H1 (cell line): ENCODE data around the gene GSTO2. TPM values are rescaled to one million over a fixed set of nuclear protein-coding genes. Genes with fewer than 3 reads are reported as not detected.

Experiments used
- CHD1 ChIP-seq: IDR thresholded peaks from 2 replicates; pipeline ENCODE4 v1.6.1; 2012; ENCODE audit warnings: low read depth, low read length, improper control_type of control experiment
- EZH2 ChIP-seq: fragments of 200-600 bp; sonication (generic); IDR thresholded peaks from 2 replicates; pipeline ENCODE4 v1.7.1; 2012; ENCODE audit warnings: low read depth, mild to moderate bottlenecking, moderate library complexity, low read length, inconsistent platforms; ENCODE audit not compliant: severe bottlenecking
- GTF2F1 ChIP-seq: IDR thresholded peaks from 2 replicates; pipeline ENCODE4 v1.6.1; 2012; ENCODE audit warnings: low read depth, low read length, improper control_type of control experiment, borderline replicate concordance
- JUND ChIP-seq: IDR thresholded peaks from 2 replicates; pipeline ENCODE4 v1.6.1; 2011; ENCODE audit warnings: mild to moderate bottlenecking, improper control_type of control experiment, low read length
- NRF1 ChIP-seq: IDR thresholded peaks from 2 replicates; pipeline ENCODE4 v1.6.1; 2011; ENCODE audit warnings: mild to moderate bottlenecking, low read depth, low read length, improper control_type of control experiment
- RXRA ChIP-seq: IDR thresholded peaks from 2 replicates; pipeline ENCODE4 v1.6.1; 2011; ENCODE audit warnings: low read depth, mild to moderate bottlenecking, low read length, moderate library complexity; ENCODE audit not compliant: insufficient read depth
- SAP30 ChIP-seq: fragments of 300-600 bp; sonication (generic); IDR thresholded peaks from 2 replicates; pipeline ENCODE4 v1.7.1; 2012; ENCODE audit warnings: low read length, moderate library complexity, mild to moderate bottlenecking, inconsistent platforms; ENCODE audit not compliant: insufficient read depth, insufficient replicate concordance
- SIN3A ChIP-seq, 2 experiments: IDR thresholded peaks in 1 of 2; conservative IDR thresholded peaks in 1 of 2; 2 replicates each; pipeline ENCODE4 v1.6.1; 2011 to 2012; ENCODE audit warnings: low read length in 2 of 2, improper control_type of control experiment in 1 of 2, low read depth in 1 of 2, mild to moderate bottlenecking in 1 of 2
- TEAD4 ChIP-seq: IDR thresholded peaks from 2 replicates; pipeline ENCODE4 v1.6.1; 2012; ENCODE audit warnings: low read depth, low read length, inconsistent platforms, mixed read lengths
- polyA plus RNA-seq, 7 experiments: library from polyadenylated mRNA; depleted of rRNA in 3 of 7; stranded (reverse) in 5 of 7; unstranded in 2 of 7; fragments of >200 nt in 5 of 7; fragments of 200-250 nt in 2 of 7; gene quantifications; 1 replicate in 5 of 7; 2 replicates in 1 of 7; 4 replicates in 1 of 7; pipeline versions ENCODE4 v1.2.1 to v1.2.3, GENCODE V29; 2011 to 2013; ENCODE audit warnings: missing spikeins in 2 of 7, mixed read lengths in 2 of 7
- total RNA-seq: library from RNA; stranded (reverse); fragmentation: NEBNext Ultra II Directional; extraction: Animal tissue kit (Norgen Biotek cat#: 25700); gene quantifications from 2 replicates; pipeline ENCODE4 v1.2.1, GENCODE V29; 2021
- TF ChIP-seq, protein P1 (sequence below): IDR thresholded peaks from 2 replicates; pipeline ENCODE4 v1.6.1; 2012; ENCODE audit warnings: inconsistent platforms
- TF ChIP-seq, protein P2 (sequence below): IDR thresholded peaks from 2 replicates; pipeline ENCODE4 v1.6.1; 2011; ENCODE audit warnings: low read length, improper control_type of control experiment

Gene GSTO2
- total and polyA plus RNA-seq, 2 of the 8 experiments (the other 6 are each of a cell fraction or from before 2014, with no cell fraction given) = 13.1 to 41.7 TPM

DNA sequence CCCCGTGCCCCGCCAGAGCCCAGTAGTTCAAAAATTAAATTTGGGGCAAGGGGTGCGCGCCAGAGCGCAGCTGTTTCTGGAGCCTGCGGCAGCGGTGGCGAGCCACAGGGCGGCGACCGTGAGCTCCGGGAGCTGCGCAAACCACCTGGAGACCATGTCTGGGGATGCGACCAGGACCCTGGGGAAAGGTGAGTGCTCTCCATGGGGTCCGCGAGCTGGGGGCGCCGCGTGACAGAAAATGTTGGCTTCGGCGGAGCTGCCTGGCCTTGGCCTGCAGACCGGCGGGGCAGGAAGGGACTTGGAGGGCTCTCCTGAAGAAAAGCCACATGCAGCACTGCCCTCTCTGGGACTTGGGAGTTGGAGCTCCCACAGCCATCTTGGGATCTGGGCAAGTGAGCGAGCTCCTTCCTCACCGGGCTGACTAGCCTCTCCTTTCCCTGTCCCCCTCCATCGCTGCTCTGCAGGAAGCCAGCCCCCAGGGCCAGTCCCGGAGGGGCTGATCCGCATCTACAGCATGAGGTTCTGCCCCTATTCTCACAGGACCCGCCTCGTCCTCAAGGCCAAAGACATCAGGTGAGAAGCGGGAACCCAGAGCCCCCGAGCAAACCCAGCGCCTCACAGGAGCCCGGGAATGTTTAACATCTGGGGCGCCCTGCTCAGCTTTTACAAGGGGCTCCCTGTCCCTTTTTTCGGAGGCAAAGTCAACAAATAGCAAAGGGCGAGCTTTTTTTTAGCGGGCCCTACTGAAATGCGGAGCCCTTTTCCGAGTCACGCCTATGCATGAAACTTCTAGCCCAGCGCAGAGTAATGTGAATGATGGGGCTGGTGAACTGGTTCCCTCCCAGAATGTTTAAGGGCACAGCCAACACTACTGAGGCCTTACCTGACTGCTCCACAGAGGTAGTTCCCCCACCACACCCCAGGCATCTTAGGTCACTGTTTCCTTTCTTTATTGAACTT lies 6.1 kb downstream of the GSTO2 start (continued):
- TF ChIP-seq, protein P1, sequence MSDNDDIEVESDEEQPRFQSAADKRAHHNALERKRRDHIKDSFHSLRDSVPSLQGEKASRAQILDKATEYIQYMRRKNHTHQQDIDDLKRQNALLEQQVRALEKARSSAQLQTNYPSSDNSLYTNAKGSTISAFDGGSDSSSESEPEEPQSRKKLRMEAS = peak; percentile 81
- TF ChIP-seq EZH2 = no peak
- TF ChIP-seq, protein P2, sequence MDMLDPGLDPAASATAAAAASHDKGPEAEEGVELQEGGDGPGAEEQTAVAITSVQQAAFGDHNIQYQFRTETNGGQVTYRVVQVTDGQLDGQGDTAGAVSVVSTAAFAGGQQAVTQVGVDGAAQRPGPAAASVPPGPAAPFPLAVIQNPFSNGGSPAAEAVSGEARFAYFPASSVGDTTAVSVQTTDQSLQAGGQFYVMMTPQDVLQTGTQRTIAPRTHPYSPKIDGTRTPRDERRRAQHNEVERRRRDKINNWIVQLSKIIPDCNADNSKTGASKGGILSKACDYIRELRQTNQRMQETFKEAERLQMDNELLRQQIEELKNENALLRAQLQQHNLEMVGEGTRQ = no peak
- TF ChIP-seq NRF1 = no peak
- no peak for TF ChIP-seq GTF2F1
- peak; percentile 77 for TF ChIP-seq JUND
- no peak for TF ChIP-seq RXRA
- TF ChIP-seq SIN3A (conservative IDR thresholded peaks at IDR 0.05 in 1 of 2, IDR thresholded peaks at IDR 0.05 in 1 of 2; ENCODE audit: low read depth in 1 of 2, low read length in 2 of 2) = peak in 1 of 2 experiments; percentile 35; a peak in 1 of 4 replicates
- TF ChIP-seq SAP30 = no peak
- TF ChIP-seq CHD1 = peak; percentile 58; the same call in 1 of the 2 replicates
- TF ChIP-seq TEAD4 = 0 out of 2 replicates have a peak, but pooled peaks have one; percentile 19
